GM19099 (cell line): Measurements from ENCODE around the gene TRABD2A.

Experiments used
- POLR2A ChIP-seq: IDR thresholded peaks from 3 replicates; pipeline ENCODE4 v1.6.1; 2011; ENCODE audit warnings: low read depth; ENCODE audit not compliant: insufficient read length; ENCODE audit errors: extremely low read depth

Gene TRABD2A, protein sequence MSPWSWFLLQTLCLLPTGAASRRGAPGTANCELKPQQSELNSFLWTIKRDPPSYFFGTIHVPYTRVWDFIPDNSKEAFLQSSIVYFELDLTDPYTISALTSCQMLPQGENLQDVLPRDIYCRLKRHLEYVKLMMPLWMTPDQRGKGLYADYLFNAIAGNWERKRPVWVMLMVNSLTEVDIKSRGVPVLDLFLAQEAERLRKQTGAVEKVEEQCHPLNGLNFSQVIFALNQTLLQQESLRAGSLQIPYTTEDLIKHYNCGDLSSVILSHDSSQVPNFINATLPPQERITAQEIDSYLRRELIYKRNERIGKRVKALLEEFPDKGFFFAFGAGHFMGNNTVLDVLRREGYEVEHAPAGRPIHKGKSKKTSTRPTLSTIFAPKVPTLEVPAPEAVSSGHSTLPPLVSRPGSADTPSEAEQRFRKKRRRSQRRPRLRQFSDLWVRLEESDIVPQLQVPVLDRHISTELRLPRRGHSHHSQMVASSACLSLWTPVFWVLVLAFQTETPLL

DNA sequence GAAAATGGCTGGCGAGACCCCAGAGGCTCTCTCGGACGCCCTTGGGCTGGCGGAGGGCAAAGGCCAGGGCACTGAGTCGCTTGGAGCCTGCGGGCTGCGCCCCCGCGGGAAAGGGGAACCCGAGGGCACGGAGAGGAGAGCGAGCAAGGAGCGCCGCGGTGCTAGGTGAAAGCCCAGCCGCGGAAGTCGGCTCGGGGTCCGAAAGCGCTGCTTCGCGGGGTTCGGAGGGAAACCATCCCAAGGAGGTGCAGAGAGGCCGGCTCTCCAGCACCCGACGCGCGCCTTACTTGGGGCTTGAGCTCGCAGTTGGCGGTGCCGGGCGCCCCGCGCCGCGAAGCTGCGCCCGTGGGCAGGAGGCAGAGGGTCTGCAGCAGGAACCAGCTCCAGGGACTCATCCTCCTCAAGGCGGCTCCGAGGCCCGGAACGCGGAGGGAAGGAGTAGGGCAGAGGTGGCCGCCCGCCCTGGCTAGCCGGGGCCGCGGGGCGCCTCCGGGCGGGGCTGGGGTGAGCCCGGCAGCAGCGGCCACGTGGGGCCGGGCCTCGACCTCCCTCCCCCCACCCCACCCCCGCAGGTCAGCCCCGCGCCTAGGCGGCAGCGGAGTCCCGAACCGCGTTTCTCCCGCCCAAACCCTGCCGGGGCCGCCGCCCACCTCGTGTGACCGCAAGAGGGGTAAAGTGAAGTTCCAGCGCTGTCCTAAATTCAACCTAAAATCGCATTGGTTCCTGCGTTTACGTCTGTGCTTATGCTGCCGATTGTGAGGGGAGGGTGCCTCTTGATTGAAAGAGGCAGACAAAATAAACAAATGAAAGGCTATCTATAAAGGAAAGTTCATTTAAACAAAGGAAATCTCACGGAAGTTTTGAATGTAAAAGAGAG lies at the start of gene TRABD2A:
TRABD2A (minus strand) TSS at position 440 of the 877 bp plus-strand sequence; CDS start at position 395, 45 bp downstream.
- no peak for TF ChIP-seq POLR2A

DNA sequence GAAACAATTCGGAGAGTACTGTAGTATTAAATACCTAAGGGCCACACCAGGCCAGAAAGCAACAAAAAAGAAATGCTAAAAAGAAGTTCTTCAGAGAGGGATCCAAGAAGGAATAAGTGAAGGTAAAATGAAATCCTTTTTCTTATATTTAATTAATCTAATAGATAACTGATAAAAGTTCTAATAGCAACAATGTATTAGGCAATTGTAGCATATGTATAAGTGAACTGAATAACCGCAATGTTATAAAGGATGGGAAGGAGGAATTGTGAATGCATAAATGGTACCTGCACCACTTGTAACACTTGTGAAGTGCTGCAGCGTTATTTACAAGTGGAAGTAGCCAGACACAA lies 46.4 kb upstream of the TRABD2A start:
- TF ChIP-seq POLR2A: no peak

DNA sequence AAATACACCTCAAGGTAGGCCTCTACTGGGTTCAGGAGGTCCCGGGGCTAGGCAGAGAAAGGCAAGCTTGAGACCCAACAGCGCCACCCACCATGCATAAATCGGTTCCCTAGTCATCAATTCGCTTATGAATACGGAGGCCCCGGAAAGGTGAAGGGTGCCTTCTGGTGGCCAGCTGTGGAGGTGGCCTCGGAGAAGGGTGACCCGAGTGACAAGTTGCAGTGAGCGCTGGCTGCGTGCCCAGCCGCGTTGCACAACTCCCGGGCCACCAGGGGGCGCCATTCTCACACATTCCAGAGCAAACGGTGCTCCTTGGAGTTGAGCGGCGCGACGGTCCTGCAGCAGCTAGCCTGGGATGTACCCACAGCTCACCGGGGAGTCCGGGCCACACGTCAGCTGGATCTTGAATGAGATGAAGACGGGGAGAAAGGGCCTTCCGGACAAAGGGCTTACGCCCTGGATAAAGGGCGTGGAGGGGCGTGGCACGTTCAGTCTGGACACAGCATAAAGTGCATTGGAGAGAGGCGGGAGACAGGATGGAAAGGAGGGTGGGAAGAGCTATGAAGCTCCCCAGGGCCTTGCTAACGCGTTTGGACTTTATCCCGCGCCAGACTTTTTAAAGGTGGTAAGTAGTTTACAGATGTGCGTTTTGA lies 45.0 kb upstream of the TRABD2A start:
- peak; percentile 15 for TF ChIP-seq POLR2A

DNA sequence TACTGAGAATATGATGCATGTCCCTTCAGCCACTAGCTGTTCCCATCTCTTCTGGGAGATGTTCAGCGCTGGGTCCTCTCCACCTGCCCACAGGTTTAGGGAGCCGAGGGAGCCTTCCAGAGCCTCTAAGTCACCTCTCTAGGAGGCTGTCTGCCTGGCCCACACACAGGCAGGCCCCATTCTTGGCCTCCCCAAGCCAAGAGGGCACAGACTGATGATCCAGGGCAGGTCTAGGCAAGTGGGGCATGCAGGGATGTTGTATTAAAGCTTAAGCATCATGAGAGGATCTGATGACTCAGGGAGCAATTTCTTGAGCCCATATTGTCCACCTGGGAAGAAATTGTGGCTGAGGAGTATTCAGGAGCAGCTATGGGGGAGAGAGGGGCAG lies 44.4 kb upstream of the TRABD2A start:
- TF ChIP-seq POLR2A: no peak

DNA sequence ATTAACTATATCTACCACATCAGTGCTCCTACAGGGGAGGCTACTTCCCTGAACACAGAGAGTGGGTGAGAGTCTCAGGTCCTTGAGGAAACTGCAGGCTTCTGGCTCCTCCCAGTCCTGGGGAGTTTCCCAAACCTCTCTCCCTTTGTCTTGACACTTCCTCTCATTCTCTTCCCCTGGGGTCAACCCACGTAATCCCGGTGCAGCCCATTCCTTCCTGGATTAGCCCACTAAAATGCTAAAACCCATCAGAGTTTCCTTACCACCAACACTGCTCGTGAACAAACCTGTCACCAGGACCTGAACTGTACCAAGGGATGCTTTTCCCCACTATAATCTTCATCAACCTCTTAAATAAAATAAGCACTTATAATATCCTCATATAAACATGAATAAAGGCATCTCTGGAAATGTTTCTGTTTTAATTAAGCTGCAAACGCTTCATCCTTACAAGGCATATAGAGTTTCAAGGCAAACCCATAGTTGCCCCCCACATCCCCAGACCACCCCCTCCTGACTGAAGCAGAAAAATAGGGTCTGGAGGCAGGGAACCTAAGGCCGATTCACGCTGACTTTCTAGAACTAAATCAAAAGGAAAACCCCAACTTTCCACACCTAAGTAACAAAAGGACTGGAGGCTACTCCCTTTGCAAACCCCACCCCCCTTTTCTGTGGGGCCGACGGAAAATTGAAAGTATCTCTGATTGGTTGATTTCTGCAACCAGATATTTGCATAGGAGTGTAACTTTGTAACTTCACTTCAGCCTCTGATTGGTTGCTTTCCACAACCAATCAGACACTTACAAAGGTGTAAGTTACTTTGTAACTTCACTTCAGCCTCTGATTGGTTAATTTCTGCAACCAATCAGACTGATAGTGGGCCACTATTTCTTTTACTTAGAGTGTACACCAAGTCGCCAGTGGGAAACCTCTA lies 43.6 kb upstream of the TRABD2A start:
- no peak for TF ChIP-seq POLR2A

DNA sequence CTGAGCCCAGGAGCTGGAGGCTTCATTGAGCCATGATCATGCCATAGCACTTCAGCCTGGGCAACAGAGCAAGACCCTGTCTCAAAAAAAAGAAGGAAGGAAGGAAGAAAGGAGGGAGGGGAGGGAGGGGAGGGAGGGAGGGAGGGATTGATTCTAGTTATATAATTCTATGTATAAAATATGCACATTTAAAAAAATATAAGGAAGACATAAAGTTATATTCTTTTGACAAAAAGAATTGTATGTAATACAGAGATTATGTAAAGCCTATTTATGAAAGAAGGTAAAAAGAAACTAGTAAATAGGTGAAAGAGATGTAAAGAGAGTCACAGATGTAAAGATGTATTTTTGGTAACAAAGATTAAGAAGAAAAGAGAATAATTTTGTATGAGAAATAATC lies 42.1 kb upstream of the TRABD2A start:
- no peak for TF ChIP-seq POLR2A

DNA sequence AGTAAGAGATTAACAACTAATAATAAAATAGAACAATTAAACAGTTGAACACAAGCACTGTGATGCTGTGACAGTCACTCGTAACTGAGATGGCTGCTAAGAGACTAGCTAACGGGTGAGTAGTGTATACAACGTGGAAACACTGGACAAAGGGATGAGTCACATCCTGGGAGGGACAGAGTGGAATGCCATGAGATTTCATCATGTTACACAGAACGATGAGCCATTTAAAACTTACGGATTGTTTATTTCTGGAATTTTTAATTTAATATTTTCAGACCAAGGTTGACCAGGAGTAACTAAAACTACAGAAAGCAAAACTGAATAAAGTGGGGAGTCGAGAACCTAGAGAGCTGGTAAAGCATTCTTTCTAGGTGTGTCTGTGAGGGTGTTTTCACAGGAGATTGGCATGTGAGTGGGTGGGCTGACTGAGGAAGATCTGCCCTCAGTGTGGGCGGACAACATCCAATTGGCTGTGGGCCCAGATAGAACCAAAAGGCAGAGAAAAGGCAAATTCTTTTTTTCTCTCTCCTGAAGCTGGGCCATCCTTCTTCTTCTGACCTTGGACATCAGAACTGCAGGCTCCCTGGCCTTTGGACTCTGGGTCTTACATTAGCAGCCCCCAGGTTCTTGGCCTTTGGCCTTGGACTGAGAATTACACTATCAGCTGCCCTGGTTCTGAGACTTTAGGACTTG lies 39.1 kb upstream of the TRABD2A start:
- no peak for TF ChIP-seq POLR2A

DNA sequence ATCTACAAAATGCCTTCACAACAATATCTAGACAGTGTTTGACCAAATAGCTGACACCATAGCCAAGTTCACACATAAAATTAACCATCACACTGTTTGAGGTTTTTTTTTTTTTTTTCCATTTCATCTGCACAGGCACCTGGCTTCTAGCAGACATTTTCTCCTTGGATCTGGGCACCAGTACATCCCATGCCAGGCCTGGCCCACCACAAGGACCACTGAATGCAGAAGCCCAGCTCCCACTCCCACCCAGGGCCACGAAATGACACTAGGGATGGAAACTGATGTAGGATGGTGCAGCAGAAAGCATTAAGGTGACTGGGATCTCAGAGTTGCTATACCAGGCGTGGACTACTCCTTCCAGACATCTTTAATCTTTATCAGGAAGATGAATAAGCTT lies 37.5 kb upstream of the TRABD2A start:
- no peak for TF ChIP-seq POLR2A

DNA sequence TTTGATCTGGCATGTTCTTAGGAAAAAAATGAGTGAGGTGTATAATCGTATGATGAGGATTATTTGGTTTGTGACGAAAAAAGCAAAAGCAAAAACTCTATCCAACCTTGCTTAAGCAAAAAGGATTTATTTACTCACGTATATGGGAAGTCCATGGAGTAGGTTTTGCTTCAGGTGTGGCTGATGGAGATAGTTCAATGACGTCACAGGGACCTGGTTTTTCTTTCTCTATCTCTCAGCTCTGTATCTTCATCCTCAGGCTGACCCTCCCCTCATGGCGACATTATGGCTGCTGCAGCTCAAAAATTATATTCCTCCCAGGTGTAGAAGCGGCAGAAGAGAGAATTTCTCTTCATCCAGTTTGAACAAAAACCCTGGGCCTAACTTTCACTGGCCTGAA lies 33.5 kb upstream of the TRABD2A start:
- no peak for TF ChIP-seq POLR2A

DNA sequence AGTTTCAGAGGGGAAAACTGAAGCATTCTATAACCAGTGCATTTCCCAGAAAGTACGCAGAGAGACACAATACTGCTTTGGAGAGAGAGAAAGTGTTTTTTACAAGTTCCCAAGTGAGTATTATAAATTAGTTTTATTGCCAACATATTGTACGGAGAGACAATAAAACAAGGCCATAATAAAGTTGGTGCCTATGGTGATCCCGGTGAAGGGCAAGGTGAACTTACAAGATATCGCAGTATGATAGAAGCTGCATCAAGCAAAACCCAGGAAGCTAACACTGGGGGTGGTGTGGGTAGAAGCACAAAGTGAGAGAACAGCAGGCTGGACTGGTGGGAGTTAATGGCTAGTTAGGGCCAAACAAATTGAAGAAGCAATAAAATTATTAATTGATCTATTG lies 32.1 kb upstream of the TRABD2A start:
- no peak for TF ChIP-seq POLR2A

DNA sequence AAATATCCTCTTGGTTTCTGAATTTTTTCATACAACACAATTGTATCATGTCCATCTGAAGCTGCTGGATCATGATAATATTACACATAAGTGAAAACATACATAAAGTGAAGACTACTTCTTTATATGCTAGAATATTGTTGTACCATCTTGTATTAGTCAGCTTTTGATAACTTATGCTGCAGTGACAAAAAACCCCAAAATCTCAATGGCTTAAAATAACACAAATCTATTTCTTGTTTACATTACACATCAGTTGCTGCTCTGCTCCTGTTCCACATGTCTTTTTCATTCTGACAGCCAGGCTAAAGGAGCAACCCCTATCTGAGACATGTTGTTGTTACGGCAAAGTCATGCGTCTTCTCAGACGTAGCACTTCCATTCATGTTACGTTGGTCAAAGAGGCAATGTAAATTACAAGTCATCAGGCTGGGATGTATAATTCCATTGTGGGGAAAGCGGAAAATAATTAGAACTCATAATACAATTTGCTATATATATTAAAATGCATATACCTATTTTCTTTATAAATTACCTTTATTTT lies 30.3 kb upstream of the TRABD2A start:
- no peak for TF ChIP-seq POLR2A

DNA sequence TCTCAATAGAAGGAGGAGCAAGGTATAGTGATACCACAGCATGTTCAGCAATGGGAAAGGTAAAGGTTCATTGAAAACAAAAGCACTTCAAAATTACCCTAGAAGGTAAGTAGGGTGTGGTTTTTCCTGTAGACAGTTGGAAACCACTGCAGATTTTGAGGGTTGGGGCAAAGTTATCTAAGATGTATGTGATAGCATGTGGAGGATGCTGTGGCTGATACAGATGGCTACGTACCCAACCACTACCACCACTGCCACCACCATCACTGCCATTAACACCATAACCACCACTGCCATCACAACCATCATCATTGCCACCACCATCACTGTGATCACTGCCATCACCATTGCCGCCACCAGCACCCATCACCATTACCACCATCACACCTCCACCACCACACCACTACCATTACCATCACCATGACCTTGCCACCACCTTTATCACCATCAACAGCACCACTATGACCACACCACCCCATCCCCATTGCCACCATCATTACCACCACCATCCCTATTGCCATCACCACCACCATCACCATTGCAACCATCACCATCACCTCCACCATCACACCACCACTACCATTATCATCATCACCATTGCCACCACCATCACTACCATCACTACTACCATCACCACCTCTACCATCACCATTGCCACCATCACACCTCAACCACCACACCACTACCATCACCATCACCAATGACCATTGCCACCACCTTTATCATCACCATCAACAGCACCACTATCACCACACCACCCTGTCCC lies 28.2 kb upstream of the TRABD2A start:
- peak; percentile 32 for TF ChIP-seq POLR2A
